GM23338 (cell line): ENCODE results near the gene AHI1.

Experiments
- CREB1 ChIP-seq: fragments of 250-450 bp; sonication (Bioruptor Pico); IDR thresholded peaks from 2 replicates; pipeline ENCODE4 v1.5.0; 2020; ENCODE audit warnings: low read depth, mild to moderate bottlenecking, moderate library complexity
- CTCF ChIP-seq, 2 experiments: fragments of 200-600 bp in 1 of 2; sonication (generic) in 1 of 2; conservative IDR thresholded peaks; 2 replicates each; pipeline versions ENCODE4 v1.5.1 to v1.6.1; 2016 to 2017; ENCODE audit warnings: antibody characterized with exemption in 2 of 2, low read depth in 2 of 2, mild to moderate bottlenecking in 2 of 2, moderate library complexity in 1 of 2
- EZH2 ChIP-seq: fragments of 200-600 bp; sonication (generic); IDR thresholded peaks from one replicate; pipeline ENCODE4 v1.8.0; 2017; ENCODE audit warnings: antibody characterized with exemption, mild to moderate bottlenecking, low read depth; ENCODE audit not compliant: unreplicated experiment
- EZH2phosphoT487 ChIP-seq: fragments of 200-600 bp; sonication (generic); IDR thresholded peaks from one replicate; pipeline ENCODE4 v1.8.1; 2018; ENCODE audit warnings: antibody characterized with exemption; ENCODE audit not compliant: unreplicated experiment
- JUNB ChIP-seq: IDR thresholded peaks from one replicate; pipeline ENCODE4 v1.6.1; 2016; ENCODE audit warnings: antibody characterized with exemption; ENCODE audit not compliant: unreplicated experiment
- POLR2AphosphoS5 ChIP-seq: IDR thresholded peaks from 2 replicates; pipeline ENCODE4 v1.6.1; 2016; ENCODE audit warnings: antibody characterized with exemption, low read depth
- STAT1 ChIP-seq: IDR thresholded peaks from one replicate; pipeline ENCODE4 v1.6.1; 2016; ENCODE audit warnings: antibody characterized with exemption; ENCODE audit not compliant: unreplicated experiment
- ZNF114 ChIP-seq: fragments of 250-450 bp; sonication (Bioruptor Pico); IDR thresholded peaks from 2 replicates; pipeline ENCODE4 v1.5.0; 2020; ENCODE audit warnings: mild to moderate bottlenecking, moderate library complexity
- TF ChIP-seq, protein P1 (sequence below): IDR thresholded peaks from one replicate; pipeline ENCODE4 v1.6.1; 2018; ENCODE audit warnings: antibody characterized with exemption; ENCODE audit not compliant: unreplicated experiment
- TF ChIP-seq, protein P2 (sequence below): fragments of 250-450 bp; sonication (Bioruptor Pico); IDR thresholded peaks from 2 replicates; pipeline ENCODE4 v1.5.0; 2020; ENCODE audit warnings: mild to moderate bottlenecking, moderate library complexity

- TF ChIP-seq CTCF (conservative IDR thresholded peaks at IDR 0.05; ENCODE audit: low read depth in 2 of 2) (peak in 1 of 2 experiments; percentile 26; a peak in 2 of 4 replicates), POLR2AphosphoS5 (no peak), EZH2 (no peak), ZNF114 (CRISPR knock-in tag) (no peak), JUNB (no peak), STAT1 (no peak), EZH2phosphoT487 (no peak), CREB1 (CRISPR knock-in tag) (no peak)
- TF ChIP-seq, protein P1, sequence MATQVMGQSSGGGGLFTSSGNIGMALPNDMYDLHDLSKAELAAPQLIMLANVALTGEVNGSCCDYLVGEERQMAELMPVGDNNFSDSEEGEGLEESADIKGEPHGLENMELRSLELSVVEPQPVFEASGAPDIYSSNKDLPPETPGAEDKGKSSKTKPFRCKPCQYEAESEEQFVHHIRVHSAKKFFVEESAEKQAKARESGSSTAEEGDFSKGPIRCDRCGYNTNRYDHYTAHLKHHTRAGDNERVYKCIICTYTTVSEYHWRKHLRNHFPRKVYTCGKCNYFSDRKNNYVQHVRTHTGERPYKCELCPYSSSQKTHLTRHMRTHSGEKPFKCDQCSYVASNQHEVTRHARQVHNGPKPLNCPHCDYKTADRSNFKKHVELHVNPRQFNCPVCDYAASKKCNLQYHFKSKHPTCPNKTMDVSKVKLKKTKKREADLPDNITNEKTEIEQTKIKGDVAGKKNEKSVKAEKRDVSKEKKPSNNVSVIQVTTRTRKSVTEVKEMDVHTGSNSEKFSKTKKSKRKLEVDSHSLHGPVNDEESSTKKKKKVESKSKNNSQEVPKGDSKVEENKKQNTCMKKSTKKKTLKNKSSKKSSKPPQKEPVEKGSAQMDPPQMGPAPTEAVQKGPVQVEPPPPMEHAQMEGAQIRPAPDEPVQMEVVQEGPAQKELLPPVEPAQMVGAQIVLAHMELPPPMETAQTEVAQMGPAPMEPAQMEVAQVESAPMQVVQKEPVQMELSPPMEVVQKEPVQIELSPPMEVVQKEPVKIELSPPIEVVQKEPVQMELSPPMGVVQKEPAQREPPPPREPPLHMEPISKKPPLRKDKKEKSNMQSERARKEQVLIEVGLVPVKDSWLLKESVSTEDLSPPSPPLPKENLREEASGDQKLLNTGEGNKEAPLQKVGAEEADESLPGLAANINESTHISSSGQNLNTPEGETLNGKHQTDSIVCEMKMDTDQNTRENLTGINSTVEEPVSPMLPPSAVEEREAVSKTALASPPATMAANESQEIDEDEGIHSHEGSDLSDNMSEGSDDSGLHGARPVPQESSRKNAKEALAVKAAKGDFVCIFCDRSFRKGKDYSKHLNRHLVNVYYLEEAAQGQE, result no peak
- TF ChIP-seq, protein P2, sequence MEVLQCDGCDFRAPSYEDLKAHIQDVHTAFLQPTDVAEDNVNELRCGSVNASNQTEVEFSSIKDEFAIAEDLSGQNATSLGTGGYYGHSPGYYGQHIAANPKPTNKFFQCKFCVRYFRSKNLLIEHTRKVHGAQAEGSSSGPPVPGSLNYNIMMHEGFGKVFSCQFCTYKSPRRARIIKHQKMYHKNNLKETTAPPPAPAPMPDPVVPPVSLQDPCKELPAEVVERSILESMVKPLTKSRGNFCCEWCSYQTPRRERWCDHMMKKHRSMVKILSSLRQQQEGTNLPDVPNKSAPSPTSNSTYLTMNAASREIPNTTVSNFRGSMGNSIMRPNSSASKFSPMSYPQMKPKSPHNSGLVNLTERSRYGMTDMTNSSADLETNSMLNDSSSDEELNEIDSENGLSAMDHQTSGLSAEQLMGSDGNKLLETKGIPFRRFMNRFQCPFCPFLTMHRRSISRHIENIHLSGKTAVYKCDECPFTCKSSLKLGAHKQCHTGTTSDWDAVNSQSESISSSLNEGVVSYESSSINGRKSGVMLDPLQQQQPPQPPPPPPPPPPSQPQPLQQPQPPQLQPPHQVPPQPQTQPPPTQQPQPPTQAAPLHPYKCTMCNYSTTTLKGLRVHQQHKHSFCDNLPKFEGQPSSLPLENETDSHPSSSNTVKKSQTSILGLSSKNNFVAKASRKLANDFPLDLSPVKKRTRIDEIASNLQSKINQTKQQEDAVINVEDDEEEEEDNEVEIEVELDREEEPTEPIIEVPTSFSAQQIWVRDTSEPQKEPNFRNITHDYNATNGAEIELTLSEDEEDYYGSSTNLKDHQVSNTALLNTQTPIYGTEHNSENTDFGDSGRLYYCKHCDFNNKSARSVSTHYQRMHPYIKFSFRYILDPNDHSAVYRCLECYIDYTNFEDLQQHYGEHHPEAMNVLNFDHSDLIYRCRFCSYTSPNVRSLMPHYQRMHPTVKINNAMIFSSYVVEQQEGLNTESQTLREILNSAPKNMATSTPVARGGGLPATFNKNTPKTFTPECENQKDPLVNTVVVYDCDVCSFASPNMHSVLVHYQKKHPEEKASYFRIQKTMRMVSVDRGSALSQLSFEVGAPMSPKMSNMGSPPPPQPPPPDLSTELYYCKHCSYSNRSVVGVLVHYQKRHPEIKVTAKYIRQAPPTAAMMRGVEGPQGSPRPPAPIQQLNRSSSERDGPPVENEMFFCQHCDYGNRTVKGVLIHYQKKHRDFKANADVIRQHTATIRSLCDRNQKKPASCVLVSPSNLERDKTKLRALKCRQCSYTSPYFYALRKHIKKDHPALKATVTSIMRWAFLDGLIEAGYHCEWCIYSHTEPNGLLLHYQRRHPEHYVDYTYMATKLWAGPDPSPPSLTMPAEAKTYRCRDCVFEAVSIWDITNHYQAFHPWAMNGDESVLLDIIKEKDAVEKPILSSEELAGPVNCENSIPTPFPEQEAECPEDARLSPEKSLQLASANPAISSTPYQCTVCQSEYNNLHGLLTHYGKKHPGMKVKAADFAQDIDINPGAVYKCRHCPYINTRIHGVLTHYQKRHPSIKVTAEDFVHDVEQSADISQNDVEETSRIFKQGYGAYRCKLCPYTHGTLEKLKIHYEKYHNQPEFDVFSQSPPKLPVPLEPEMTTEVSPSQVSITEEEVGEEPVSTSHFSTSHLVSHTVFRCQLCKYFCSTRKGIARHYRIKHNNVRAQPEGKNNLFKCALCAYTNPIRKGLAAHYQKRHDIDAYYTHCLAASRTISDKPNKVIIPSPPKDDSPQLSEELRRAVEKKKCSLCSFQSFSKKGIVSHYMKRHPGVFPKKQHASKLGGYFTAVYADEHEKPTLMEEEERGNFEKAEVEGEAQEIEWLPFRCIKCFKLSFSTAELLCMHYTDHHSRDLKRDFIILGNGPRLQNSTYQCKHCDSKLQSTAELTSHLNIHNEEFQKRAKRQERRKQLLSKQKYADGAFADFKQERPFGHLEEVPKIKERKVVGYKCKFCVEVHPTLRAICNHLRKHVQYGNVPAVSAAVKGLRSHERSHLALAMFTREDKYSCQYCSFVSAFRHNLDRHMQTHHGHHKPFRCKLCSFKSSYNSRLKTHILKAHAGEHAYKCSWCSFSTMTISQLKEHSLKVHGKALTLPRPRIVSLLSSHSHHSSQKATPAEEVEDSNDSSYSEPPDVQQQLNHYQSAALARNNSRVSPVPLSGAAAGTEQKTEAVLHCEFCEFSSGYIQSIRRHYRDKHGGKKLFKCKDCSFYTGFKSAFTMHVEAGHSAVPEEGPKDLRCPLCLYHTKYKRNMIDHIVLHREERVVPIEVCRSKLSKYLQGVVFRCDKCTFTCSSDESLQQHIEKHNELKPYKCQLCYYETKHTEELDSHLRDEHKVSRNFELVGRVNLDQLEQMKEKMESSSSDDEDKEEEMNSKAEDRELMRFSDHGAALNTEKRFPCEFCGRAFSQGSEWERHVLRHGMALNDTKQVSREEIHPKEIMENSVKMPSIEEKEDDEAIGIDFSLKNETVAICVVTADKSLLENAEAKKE (CRISPR knock-in tag), result no peak
Observed at GRCh38 chr6:135383766-135384165, 113.8 kb downstream of the AHI1 start.
